AG04450 (cell line): ENCODE measurements around the gene LTBP1. TPM values are rescaled to one million over a fixed set of nuclear protein-coding genes. Genes with fewer than 3 reads are reported as not detected.
A peak's percentile ranks its signal among the peaks of the same experiment; 100 is the strongest.

Experiments used
- CTCF ChIA-PET: fragments of 300-600, 350-600 bp; formaldehyde crosslinking; extraction: SDS; loops from one replicate; lab custom pipeline; 2022; ENCODE audit warnings: antibody characterized with exemption, inconsistent platforms; lab: Charles Lee
- POLR2A ChIA-PET: fragments of 350-600 bp; formaldehyde crosslinking; extraction: SDS; loops from one replicate; lab custom pipeline; 2021; ENCODE audit warnings: antibody characterized with exemption, inconsistent platforms; lab: Yijun Ruan, JAX
- DNase-seq: peaks from one replicate; pipeline ENCODE4 v3.0.0-alpha.2; 2011; ENCODE audit warnings: low read depth, low spot score
- H3K27ac ChIP-seq: one replicate; pipeline ENCODE4 v1.5.1; 2012; ENCODE audit warnings: low read depth, low read length, control low read depth
- H3K27me3 ChIP-seq: one replicate; pipeline ENCODE4 v1.6.0; 2012; ENCODE audit warnings: low read length; ENCODE audit not compliant: control insufficient read depth, insufficient read depth
- H3K4me3 ChIP-seq: 2 replicates; pipeline ENCODE4 v1.5.1; 2011; ENCODE audit warnings: mild to moderate bottlenecking, low read depth, low read length, control low read depth
- H3K9me3 ChIP-seq: 2 replicates; pipeline ENCODE4 v1.5.1; 2012; ENCODE audit warnings: low read length; ENCODE audit not compliant: control insufficient read depth, insufficient read depth
- CTCF ChIP-seq: IDR thresholded peaks from 2 replicates; pipeline ENCODE4 v1.5.1; 2011; ENCODE audit warnings: low read depth, low read length, control low read depth, inconsistent platforms
- polyA plus RNA-seq: library from polyadenylated mRNA; depleted of rRNA; stranded (reverse); fragments of >200 nt; gene quantifications from 2 replicates; pipeline ENCODE4 v1.2.3, GENCODE V29; 2011

LTBP1 gene
- polyA plus RNA-seq, 1 experiment, result 517 TPM

GRCh38 chr2:33275689-33276444 is 329.1 kb downstream of the LTBP1 start:
- DNase-seq, result peak; percentile 34
- TF ChIP-seq CTCF, result no peak
- Histone ChIP-seq H3K9me3 (no peaks in the 10 kb centered on the region), H3K4me3 (no peak overlapping the region), H3K27ac (peak overlapping the region; percentile 49), H3K27me3 (no peaks in the 10 kb centered on the region)
- ChIA-PET CTCF (interaction anchor here (0.5 to 1.0 kb wide), 2 partner anchors 168 to 242 kb away, joined by 3 to 4 read pairs; no protein-coding TSS in a partner anchor), POLR2A (no interaction called here)

DNA sequence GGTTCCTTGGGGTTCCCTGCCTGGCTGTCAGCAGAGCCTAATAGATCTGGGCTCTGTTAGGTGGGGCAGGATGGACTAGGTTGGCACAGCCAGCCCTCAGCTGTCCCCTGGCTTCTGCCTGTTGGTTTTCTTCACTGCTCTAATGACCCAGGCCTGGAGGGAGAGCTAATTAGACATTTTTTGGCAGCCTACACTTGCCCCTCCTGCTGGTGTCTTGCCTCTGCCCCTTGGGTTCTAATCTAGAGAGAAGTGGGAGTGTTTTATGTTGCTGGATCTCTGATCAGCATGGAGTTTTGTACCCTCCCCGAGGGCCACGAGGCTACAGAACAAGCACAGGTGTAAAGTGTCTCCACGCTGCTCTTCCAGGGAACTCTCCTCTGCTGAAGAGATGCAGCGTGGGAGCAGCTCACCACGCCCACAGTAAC is 330.3 kb downstream of the LTBP1 start:
- no peak for DNase-seq
- ChIA-PET CTCF (no interaction called here), POLR2A (no interaction called here)

DNA sequence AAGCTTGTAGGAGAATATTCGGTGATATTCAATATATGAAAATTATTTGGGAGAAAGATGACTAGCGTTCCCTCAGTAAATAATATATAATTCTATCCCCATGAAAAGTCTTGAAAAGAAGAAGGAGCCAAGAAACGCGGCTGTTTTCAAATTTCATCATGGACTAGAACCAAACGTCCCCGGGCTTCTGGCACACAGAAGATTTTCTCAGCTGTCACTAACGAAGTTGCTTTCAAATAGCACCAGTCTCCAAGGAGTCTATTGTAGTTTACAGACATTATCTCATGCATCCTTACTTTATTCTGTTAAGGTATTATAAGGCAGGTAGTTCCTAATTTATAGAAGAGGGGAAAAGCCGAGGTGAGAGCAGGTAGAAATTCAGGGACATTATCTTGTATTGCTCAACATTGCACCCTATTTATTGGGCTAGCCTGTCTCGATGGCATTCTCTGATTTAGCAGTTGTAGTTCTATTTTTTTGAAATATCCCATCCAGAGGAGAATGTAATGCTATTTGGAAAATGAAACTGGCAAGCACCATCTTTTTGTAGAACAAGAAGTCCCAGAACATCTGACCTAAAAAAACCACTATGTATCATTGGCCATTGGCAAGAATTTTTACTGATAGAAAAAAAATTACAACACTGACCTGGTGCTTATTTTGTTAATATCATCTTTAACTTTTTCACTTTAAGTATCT is 331.6 kb downstream of the LTBP1 start:
- ChIA-PET CTCF (no interaction called here), POLR2A (no interaction called here)
- no peak for DNase-seq

More for the DNA sequence above, 330.3 kb downstream of the LTBP1 start:
- Histone ChIP-seq H3K27me3 (no peaks in the 10 kb centered on the region), H3K27ac (no peak overlapping the region), H3K4me3 (no peak overlapping the region), H3K9me3 (no peaks in the 10 kb centered on the region)
- TF ChIP-seq CTCF, result no peak

GRCh38 chr2:33284287-33284686 is 337.5 kb downstream of the LTBP1 start:
- no peak for TF ChIP-seq CTCF
- H3K27me3 ChIP-seq, result no peaks in the 10 kb centered on the region
- CTCF ChIA-PET, result no interaction called here
- no peaks in the 10 kb centered on the region for H3K9me3 ChIP-seq
- no peak overlapping the region for H3K27ac ChIP-seq
- no peak for DNase-seq
- H3K4me3 ChIP-seq, result no peak overlapping the region
- POLR2A ChIA-PET, result no interaction called here

More for the DNA sequence above, 331.6 kb downstream of the LTBP1 start:
- Histone ChIP-seq H3K9me3 (no peaks in the 10 kb centered on the region), H3K4me3 (no peak overlapping the region), H3K27ac (no peak overlapping the region), H3K27me3 (no peaks in the 10 kb centered on the region)
- TF ChIP-seq CTCF, result no peak

- ChIA-PET POLR2A (no interaction called here), CTCF (interaction anchor here (0.6 kb wide), 1 partner anchor 125 kb away, joined by 7 read pairs; no protein-coding TSS in a partner anchor)
- no peaks in the 10 kb centered on the region for H3K27me3 ChIP-seq
- no peak overlapping the region for H3K27ac ChIP-seq
- no peaks in the 10 kb centered on the region for H3K9me3 ChIP-seq
- H3K4me3 ChIP-seq, result no peak overlapping the region
- no peak for TF ChIP-seq CTCF
- DNase-seq, result no peak
These were observed 340.8 kb downstream of the LTBP1 start for GRCh38 chr2:33287507-33288005.
